Measurements from ENCODE around the gene LRP6. TPM values are rescaled to one million over a fixed set of nuclear protein-coding genes. Genes with fewer than 3 reads are reported as not detected.

Gene LRP6
- total and polyA plus RNA-seq, 3 experiments from 2014 or later = 0.12 to 2.4 (median 0.94) TPM

DNA sequence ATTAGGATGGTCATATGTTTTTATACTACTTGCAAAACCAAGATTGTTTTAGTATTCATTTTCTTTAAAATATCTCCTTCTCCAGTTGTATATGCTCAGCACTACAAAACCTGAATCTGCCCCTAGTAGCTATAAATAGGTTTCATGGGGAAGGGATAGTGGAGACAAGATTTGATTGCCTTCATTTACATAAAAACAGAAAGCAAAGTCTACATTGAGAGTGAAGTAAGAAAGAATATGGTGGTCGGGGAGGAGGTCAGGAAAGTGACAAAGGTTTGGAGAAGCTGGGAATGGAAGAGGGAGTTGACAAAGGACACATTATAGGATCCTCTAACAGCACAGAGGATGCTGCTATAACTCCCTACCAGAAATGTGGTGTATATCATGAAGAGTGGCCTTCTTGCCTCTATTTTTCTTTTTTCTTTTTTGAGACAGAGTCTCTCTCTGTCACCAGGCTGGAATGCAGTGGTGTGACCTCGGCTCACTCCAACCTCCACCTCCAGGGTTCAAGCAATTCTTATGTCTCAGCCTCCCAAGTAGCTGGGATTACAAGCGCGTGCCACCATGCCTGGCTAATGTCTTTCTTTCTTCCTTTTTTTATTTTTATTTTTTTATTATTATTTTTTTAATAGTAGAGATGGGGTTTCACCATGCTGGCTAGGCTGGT is 6.6 kb upstream of the LRP6 start:
- Histone ChIP-seq H3K4me1 (ENCODE audit: insufficient read depth, low read length) (no peaks in the 10 kb centered on the region), H3K9me3 (ENCODE audit: low read length) (no peaks in the 10 kb centered on the region), H3K36me3 (ENCODE audit: insufficient read depth, low read length) (no peaks in the 10 kb centered on the region), H3K27me3 (ENCODE audit: insufficient read depth, low read length, poor library complexity, severe bottlenecking) (no peaks in the 10 kb centered on the region), H3K27ac (ENCODE audit: low read depth, low read length) (no peak overlapping the region), H3K4me3 (ENCODE audit: low read length) (no peak overlapping the region)
- peaks cover 4 to 19% (median 10%) of the 10 kb centered on the region in 5 donors for H3K9me3 Mint-ChIP-seq
- H3K36me3 Mint-ChIP-seq = peaks cover 0 to 2% (median 0%) of the 10 kb centered on the region in 3 donors
- ChIA-PET CTCF (no interaction called here), POLR2A (no interaction called here)
- H3K4me3 Mint-ChIP-seq = no peak overlapping the region
- DNase-seq = no peak
- H3K27ac Mint-ChIP-seq = no peak overlapping the region
- H3K4me1 Mint-ChIP-seq = no peaks in the 10 kb centered on the region
- peaks cover 0 to 3% of the 10 kb centered on the region in 2 donors for H3K27me3 Mint-ChIP-seq

DNA sequence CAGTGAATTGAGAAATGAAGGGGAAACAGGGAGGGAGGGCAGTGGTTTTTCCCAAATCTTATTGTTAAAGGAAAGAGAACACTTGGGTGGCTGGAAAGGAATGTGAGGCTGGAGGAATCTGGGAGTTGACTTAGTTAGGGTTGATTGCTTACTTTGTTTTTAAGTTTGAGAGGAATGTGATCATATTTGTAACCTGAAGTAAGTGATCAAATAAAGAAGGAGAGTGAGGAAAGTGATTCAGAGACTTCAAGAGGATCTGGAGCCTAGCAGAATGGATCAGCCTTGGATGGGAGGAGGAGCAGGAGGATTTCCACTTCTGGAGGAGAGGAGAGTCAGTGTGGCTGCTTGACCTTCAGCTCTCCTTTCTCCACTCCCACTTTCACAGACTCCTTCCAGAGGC is 6.0 kb upstream of the LRP6 start:
- H3K4me1 ChIP-seq (ENCODE audit: insufficient read depth, low read length) = peaks cover 2% of the 10 kb centered on the region
- DNase-seq = no peak
- H3K27me3 ChIP-seq (ENCODE audit: insufficient read depth, low read length, poor library complexity, severe bottlenecking) = no peaks in the 10 kb centered on the region
- peaks cover 4 to 5% of the 10 kb centered on the region in 2 donors for H3K27me3 Mint-ChIP-seq
- no peak overlapping the region for H3K27ac ChIP-seq (ENCODE audit: low read depth, low read length)
- no peaks in the 10 kb centered on the region for H3K4me1 Mint-ChIP-seq
- H3K36me3 Mint-ChIP-seq = peaks cover 0 to under 1% (median 0%) of the 10 kb centered on the region in 3 donors
- H3K9me3 ChIP-seq (ENCODE audit: low read length) = no peaks in the 10 kb centered on the region
- no peak overlapping the region for H3K27ac Mint-ChIP-seq
- CTCF ChIA-PET = no interaction called here
- H3K36me3 ChIP-seq (ENCODE audit: insufficient read depth, low read length) = no peaks in the 10 kb centered on the region
- POLR2A ChIA-PET = no interaction called here
- no peak overlapping the region for H3K4me3 Mint-ChIP-seq
- peaks cover 2 to 16% (median 7%) of the 10 kb centered on the region in 5 donors for H3K9me3 Mint-ChIP-seq
- H3K4me3 ChIP-seq (ENCODE audit: low read length) = no peak overlapping the region

DNA sequence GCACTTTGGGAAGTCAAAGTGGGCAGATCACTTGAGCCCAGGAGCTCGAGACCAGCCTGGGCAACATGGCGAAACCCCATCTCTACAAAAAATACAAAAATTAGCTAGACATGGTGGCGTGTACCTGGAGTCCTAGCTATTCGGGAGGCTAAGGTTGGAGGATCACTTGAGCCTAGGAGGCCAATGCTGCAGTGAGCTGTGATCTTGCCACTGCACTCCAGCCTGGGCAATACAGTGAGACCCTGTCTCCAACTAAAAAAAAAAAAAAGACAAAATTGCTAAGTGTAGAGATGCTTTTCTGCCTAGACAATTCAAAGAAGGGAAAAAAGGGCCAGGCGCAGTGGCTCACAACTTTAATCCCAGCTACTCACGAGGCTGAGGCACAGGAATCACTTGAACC is 3.4 kb upstream of the LRP6 start:
- DNase-seq = no peak
- peaks cover 13 to 24% (median 16%) of the 10 kb centered on the region in 3 donors for H3K4me1 Mint-ChIP-seq
- Histone ChIP-seq H3K4me3 (ENCODE audit: low read length) (no peak overlapping the region), H3K4me1 (ENCODE audit: insufficient read depth, low read length) (peaks cover 15% of the 10 kb centered on the region), H3K27me3 (ENCODE audit: insufficient read depth, low read length, poor library complexity, severe bottlenecking) (no peaks in the 10 kb centered on the region), H3K36me3 (ENCODE audit: insufficient read depth, low read length) (no peaks in the 10 kb centered on the region), H3K9me3 (ENCODE audit: low read length) (no peaks in the 10 kb centered on the region), H3K27ac (ENCODE audit: low read depth, low read length) (no peak overlapping the region)
- peaks cover 0 to 6% (median 0%) of the 10 kb centered on the region in 5 donors for H3K9me3 Mint-ChIP-seq
- peaks cover 18% of the 10 kb centered on the region in 2 donors for H3K27me3 Mint-ChIP-seq
- no peak overlapping the region for H3K4me3 Mint-ChIP-seq
- no peaks in the 10 kb centered on the region for H3K36me3 Mint-ChIP-seq
- CTCF ChIA-PET = no interaction called here
- POLR2A ChIA-PET = interaction anchor here (0.6 kb wide), 1 partner anchor 814 kb away, joined by 5 read pairs; no protein-coding TSS in a partner anchor
- H3K27ac Mint-ChIP-seq = no peak overlapping the region

DNA sequence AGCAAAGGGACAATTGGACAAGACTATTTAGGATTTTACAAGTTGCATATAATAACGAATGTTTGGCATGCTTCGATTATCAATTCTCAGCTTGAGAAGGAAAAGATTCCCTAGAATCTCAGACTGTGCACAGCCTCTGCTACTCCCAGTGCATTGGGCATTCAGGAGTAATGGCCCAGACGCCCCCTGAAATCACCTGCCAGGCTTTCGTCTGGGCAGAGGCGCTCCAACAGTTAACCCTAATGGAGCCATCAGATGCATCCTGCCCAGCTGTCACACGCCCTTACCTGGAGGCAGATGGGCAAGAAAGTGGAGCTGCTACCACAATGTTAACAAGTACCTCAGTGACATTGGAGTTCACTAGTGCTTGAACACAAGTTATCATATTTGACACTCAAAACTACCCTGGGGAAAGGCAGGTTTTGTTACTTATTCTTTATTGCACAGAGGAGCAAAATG is 927 bp upstream of the LRP6 start:
- Mint-ChIP-seq H3K36me3 (no peaks in the 10 kb centered on the region), H3K9me3 (peaks cover 0 to 6% (median 0%) of the 10 kb centered on the region in 5 donors), H3K27me3 (peaks cover 23 to 39% of the 10 kb centered on the region in 2 donors), H3K27ac (peak overlapping the region in 2 of 8 donors; percentile 33 to 47), H3K4me1 (peaks cover 15 to 25% (median 22%) of the 10 kb centered on the region in 3 donors), H3K4me3 (peak overlapping the region; percentile 58 to 83 (median 82))
- H3K27me3 ChIP-seq (ENCODE audit: insufficient read depth, low read length, poor library complexity, severe bottlenecking) = no peaks in the 10 kb centered on the region
- peaks cover 21% of the 10 kb centered on the region for H3K4me1 ChIP-seq (ENCODE audit: insufficient read depth, low read length)
- H3K27ac ChIP-seq (ENCODE audit: low read depth, low read length) = no peak overlapping the region
- ChIA-PET CTCF (no interaction called here), POLR2A (interaction anchor here (0.5 kb wide), 1 partner anchor 448 kb away, joined by 3 read pairs; no protein-coding TSS in a partner anchor)
- H3K9me3 ChIP-seq (ENCODE audit: low read length) = no peaks in the 10 kb centered on the region
- H3K4me3 ChIP-seq (ENCODE audit: low read length) = peak overlapping the region; percentile 72
- peak in 1 of 5 donors; percentile 4 for DNase-seq
- H3K36me3 ChIP-seq (ENCODE audit: insufficient read depth, low read length) = no peaks in the 10 kb centered on the region

DNA sequence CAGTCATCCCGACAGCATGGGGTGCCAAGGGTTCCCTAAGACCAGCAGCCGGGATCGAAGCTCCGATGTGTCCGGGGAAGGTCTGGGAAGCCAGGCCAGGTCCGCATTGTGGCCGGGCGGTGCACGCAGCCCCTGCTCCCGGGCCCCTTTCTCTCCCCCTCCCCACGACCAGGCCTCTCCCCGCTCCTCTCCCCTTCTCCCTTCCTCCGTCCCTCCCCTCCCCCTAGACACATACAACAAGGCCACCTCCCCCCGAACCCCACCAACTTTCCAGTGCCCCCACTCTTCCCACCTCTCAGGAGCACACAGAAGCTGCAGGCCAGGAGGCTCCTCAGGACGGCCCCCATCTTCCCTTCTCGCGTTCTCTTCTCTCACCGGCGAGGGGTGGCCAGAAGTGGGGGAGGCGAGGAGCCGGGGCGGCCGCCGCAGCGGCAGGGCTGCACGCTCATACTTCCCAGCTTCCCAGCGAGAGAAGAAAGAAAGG is 413 bp downstream of the LRP6 start:
- Histone ChIP-seq H3K27ac (ENCODE audit: low read depth, low read length) (peak overlapping the region; percentile 3), H3K4me1 (ENCODE audit: insufficient read depth, low read length) (peaks cover 21% of the 10 kb centered on the region), H3K9me3 (ENCODE audit: low read length) (no peaks in the 10 kb centered on the region), H3K36me3 (ENCODE audit: insufficient read depth, low read length) (no peaks in the 10 kb centered on the region), H3K27me3 (ENCODE audit: insufficient read depth, low read length, poor library complexity, severe bottlenecking) (no peaks in the 10 kb centered on the region), H3K4me3 (ENCODE audit: low read length) (peak overlapping the region; percentile 72)
- Mint-ChIP-seq H3K36me3 (no peaks in the 10 kb centered on the region), H3K4me3 (peak overlapping the region; percentile 58 to 90 (median 82)), H3K4me1 (peaks cover 15 to 25% (median 22%) of the 10 kb centered on the region in 3 donors), H3K27me3 (peaks cover 28 to 49% of the 10 kb centered on the region in 2 donors), H3K9me3 (peaks cover 0 to 6% (median 0%) of the 10 kb centered on the region in 5 donors), H3K27ac (no peak overlapping the region)
- DNase-seq = no peak
- CTCF ChIA-PET = no interaction called here
- POLR2A ChIA-PET = no interaction called here

DNA sequence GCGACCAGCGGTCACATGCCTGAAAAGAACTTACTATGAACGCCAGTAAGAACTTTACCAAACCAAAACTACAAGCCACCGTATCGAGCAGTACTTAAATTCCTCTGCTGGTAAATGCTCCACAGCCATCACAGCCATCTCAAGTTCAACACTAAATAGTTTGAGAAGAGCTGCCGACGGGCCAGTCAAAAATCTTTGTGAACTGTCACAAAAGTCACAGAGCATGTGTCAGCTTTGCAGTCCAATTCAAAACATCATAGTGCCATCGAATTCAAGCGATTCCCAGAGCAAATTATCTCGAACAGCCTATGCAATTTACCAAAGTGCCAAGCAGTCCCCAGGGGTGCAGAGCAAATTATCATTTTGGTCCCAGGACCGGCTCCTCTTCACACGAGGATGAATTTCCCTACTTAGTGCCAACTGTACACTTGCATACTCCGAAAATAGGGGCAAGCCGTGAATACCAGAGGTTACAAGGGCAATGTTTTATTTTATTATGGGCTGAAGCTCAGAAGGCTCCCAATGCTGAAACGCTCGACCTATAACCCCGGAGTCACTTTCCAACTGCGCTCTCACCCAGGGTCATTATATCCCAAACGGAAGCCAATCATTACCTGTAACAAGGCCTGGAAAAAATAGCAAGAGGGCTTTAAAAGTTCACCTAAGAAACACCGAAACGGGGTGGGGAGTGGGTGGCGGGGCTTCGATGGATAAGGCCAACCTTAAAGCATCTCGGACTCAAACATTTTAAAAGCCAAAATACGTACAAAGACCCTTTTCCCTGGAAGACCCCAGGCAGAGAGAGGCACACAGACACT is 1.1 kb downstream of the LRP6 start:
- POLR2A ChIA-PET = no interaction called here

DNA sequence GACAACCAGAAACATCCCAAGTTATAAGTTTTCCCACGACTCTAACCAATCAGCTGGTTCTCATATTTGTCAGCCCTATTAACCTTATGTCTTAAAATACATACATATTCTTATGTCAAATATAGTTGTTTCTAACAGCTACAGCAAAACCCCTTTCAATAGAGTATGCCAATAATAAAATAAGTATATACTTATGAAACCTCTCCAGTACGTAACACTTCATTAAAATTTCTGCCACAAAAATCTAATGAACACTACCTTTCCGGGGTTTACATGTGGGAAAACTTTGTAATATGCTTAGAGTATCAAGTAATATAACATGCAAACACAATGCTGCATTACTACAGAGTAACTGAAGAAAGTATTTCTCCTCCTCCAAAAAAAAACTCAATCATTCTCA is 1.8 kb downstream of the LRP6 start:
- Histone ChIP-seq H3K9me3 (ENCODE audit: low read length) (no peaks in the 10 kb centered on the region), H3K4me1 (ENCODE audit: insufficient read depth, low read length) (peaks cover 21% of the 10 kb centered on the region), H3K27me3 (ENCODE audit: insufficient read depth, low read length, poor library complexity, severe bottlenecking) (no peaks in the 10 kb centered on the region), H3K36me3 (ENCODE audit: insufficient read depth, low read length) (no peaks in the 10 kb centered on the region), H3K4me3 (ENCODE audit: low read length) (peak overlapping the region; percentile 72), H3K27ac (ENCODE audit: low read depth, low read length) (no peak overlapping the region)
- ChIA-PET CTCF (no interaction called here), POLR2A (no interaction called here)
- Mint-ChIP-seq H3K36me3 (no peaks in the 10 kb centered on the region), H3K4me1 (peaks cover 15 to 25% (median 22%) of the 10 kb centered on the region in 3 donors), H3K4me3 (peak overlapping the region in 4 of 7 donors; percentile 58 to 83 (median 82)), H3K27ac (no peak overlapping the region), H3K27me3 (peaks cover 33 to 58% of the 10 kb centered on the region in 2 donors), H3K9me3 (no peaks in the 10 kb centered on the region)
- no peak for DNase-seq

More for the DNA sequence above, 1.1 kb downstream of the LRP6 start:
- peaks cover 32 to 54% of the 10 kb centered on the region in 2 donors for H3K27me3 Mint-ChIP-seq
- peak in 1 of 5 donors; percentile 7 for DNase-seq
- H3K4me3 Mint-ChIP-seq = peak overlapping the region; percentile 58 to 90 (median 82)
- H3K36me3 Mint-ChIP-seq = no peaks in the 10 kb centered on the region
- H3K4me1 Mint-ChIP-seq = peaks cover 15 to 25% (median 22%) of the 10 kb centered on the region in 3 donors
- peaks cover 21% of the 10 kb centered on the region for H3K4me1 ChIP-seq (ENCODE audit: insufficient read depth, low read length)
- CTCF ChIA-PET = no interaction called here
- H3K36me3 ChIP-seq (ENCODE audit: insufficient read depth, low read length) = no peaks in the 10 kb centered on the region
- no peaks in the 10 kb centered on the region for H3K9me3 ChIP-seq (ENCODE audit: low read length)
- H3K27ac ChIP-seq (ENCODE audit: low read depth, low read length) = peak overlapping the region; percentile 3
- peak overlapping the region in 1 of 8 donors; percentile 27 for H3K27ac Mint-ChIP-seq
- no peaks in the 10 kb centered on the region for H3K27me3 ChIP-seq (ENCODE audit: insufficient read depth, low read length, poor library complexity, severe bottlenecking)
- peaks cover 0 to under 1% (median 0%) of the 10 kb centered on the region in 5 donors for H3K9me3 Mint-ChIP-seq
- peak overlapping the region; percentile 72 for H3K4me3 ChIP-seq (ENCODE audit: low read length)

GRCh38 chr12:12263909-12264308 is 2.9 kb downstream of the LRP6 start:
- POLR2A ChIA-PET = no interaction called here
- Histone ChIP-seq H3K4me1 (ENCODE audit: insufficient read depth, low read length) (peaks cover 21% of the 10 kb centered on the region), H3K4me3 (ENCODE audit: low read length) (no peak overlapping the region), H3K9me3 (ENCODE audit: low read length) (no peaks in the 10 kb centered on the region), H3K36me3 (ENCODE audit: insufficient read depth, low read length) (no peaks in the 10 kb centered on the region), H3K27me3 (ENCODE audit: insufficient read depth, low read length, poor library complexity, severe bottlenecking) (no peaks in the 10 kb centered on the region), H3K27ac (ENCODE audit: low read depth, low read length) (no peak overlapping the region)
- Mint-ChIP-seq H3K4me1 (peaks cover 15 to 25% (median 22%) of the 10 kb centered on the region in 3 donors), H3K9me3 (no peaks in the 10 kb centered on the region), H3K4me3 (no peak overlapping the region), H3K27me3 (peaks cover 35 to 66% of the 10 kb centered on the region in 2 donors), H3K36me3 (no peaks in the 10 kb centered on the region), H3K27ac (no peak overlapping the region)
- no peak for DNase-seq
- CTCF ChIA-PET = no interaction called here

Data from CD8-positive, alpha-beta memory T cell (primary cell).